GM12873 (cell line): ENCODE measurements around the gene MFSD11.

ENCODE experiments used
- CTCF ChIP-seq: IDR thresholded peaks from 2 replicates; pipeline ENCODE4 v1.5.1; 2012; ENCODE audit warnings: low read depth, mild to moderate bottlenecking, moderate library complexity, low read length, control low read depth; ENCODE audit not compliant: insufficient read depth; ENCODE audit errors: missing control alignments

MFSD11 gene

GRCh38 chr17:76696763-76697701 is 40.9 kb upstream of the MFSD11 start:
- no peak for TF ChIP-seq CTCF

- no peak for TF ChIP-seq CTCF
These were observed 40.0 kb upstream of the MFSD11 start for GRCh38 chr17:76697702-76698465.

- no peak for TF ChIP-seq CTCF
These were observed 37.7 kb upstream of the MFSD11 start for GRCh38 chr17:76700270-76700616.

GRCh38 chr17:76700617-76701470 is 37.1 kb upstream of the MFSD11 start:
- no peak for TF ChIP-seq CTCF

GRCh38 chr17:76701471-76701967 is 36.4 kb upstream of the MFSD11 start:
- no peak for TF ChIP-seq CTCF

GRCh38 chr17:76702076-76702475 is 35.8 kb upstream of the MFSD11 start:
- TF ChIP-seq CTCF, result no peak
